Measurements from ENCODE around the gene IAH1.

DNA sequence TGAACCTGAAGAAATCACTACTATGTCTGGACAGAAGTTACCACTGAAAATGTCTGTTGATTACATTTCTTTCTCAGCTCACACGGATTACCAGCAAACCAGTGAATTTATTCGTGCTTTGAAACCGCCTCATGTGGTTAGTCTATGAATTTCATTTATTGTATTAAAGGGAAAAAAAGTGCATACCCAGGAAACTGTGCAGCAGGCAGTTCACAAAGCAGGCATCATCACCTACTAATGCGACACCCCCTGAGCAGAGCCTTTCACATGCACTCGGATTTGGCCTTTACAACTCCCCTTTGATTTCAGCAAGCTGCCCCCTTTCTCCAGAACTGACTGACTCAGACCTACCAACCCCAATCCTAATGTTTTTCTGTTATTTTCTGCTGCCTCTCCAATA, 30.8 kb upstream of the IAH1 start:
- TF ChIP-seq CTCF (IDR thresholded peaks at IDR 0.05) (no peak), POLR2A (IDR thresholded peaks at IDR 0.05) (no peak)

All from body of pancreas (tissue), 4 donors.